ENCODE measurements around the gene GTSF1L.

Gene GTSF1L

DNA sequence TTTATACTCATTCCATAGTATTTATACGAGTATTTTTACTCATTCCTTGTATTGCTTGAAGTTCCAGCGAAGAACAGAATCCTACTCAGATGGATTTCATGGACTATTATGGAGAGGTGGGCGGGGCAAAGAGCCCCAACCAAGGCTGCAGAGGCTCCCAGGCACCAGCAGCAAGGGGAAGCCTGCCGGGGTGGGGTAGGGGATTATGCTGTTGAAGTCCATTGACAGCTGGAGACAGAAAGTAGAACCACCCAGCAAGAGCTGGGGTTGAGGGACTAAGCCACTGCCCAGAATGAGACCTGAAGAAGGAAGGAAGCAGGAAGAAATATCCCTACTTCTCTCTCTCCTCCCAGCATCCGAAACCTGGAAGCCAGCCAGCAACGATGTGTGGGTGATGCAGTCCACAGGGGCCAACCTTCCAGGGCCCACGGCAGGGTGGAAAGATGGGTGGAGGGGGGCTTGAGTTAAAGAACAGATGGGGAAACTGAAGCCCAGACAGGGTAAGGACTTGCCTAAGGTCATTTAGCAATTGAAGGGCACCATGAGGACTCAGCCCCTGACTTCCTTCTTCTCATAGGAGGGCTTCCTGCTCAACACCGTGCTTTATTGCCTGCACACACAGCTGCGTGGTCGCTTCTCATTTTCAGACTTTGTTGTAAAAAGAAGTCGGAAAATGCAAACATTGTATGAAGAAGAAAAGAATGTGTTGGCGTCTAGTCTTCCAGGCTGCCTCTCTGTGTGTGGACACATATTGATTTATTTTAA is 18.3 kb upstream of the GTSF1L start:
- no peak for DNase-seq (ENCODE audit: low read depth)

DNA sequence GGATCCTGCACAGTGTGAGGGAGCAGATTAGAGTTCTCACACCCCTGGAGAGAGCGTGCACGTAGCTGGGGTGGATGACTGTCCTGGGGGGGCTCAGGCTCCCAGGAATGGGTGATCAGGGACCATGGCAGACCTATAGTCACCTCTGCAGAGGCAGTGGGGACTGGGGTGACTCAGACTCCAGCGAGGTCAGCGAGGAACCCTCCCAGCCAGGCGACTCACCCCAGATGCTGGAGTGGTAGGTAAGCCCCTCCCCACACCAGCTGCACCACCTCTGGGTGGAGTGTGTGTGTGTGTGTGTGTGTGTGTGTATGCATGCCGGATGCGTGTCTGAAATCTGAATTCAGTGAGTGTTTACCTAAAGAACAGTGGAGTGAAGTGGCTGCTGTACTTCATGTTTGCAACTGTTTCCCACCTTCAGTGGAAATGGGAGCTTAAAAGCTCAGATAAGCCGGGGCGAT is 17.4 kb upstream of the GTSF1L start:
- DNase-seq (ENCODE audit: low read depth) = no peak

DNA sequence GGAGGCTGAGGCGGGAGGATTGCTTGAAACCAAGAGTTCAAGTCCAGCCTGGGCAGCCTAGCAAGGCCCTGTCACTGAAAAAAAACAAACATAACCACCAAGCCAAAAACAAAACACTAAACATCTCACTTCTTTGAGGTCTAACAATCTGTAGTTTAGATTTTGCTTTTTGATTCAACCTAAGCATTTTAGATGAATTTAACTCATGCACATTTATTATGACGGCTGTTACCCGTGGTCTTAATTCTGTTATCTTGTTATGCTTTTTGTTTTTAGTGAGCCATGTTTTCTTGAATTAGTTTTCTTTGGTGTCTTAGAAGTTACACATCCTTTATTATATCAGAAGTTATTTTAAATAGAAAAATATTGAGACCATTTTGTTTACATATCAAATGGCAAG is 13.8 kb upstream of the GTSF1L start:
- no peak for DNase-seq (ENCODE audit: low read depth)

DNA sequence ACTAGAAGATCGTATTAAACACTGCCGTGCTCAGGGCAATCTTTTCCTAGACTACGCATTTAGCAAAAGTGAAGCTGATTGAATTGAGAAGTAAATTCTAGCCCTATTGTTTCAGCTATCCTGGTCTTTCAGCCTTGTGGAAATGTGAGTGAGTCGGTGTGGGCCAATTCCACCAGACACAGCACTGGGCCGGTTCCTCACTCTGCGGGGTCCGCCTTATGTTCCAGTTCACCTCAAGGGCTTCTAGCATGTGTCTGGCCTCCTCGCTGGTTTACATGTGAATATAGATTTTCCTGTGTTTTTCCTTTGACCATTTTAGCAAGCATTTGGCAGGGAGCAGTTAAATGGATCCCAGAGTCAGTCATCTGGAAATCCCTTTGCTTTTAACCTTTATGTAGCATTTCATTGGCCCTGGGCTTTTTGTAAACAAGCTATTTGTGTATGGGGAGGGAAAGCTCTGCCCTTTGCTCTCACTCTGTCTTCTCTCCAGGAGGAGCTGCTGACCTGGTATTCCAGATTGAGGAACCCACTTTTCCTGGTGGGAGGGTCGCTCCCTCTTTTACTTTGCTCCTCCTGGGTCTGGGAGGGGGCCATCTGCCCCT is 12.4 kb upstream of the GTSF1L start:
- no peak for DNase-seq (ENCODE audit: low read depth)

DNA sequence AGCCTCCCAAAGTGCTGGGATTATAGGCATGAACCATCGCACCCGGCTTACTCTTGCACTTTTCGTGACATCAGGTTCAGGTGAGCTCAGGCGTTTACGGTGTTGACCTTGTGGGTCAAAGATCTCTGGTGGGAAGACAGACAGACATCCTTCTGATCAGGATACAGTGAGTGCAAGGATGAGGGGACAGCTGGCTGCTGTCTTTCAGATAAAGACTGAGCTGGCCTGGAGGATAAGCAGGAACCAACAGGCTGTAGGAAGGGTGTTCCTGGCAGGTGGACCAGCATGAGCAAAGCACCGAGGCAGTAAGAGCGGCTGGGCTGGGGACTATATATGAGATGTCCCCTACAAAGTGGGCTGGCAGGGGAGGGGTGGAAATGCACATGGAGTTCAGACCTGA is 11.1 kb upstream of the GTSF1L start:
- DNase-seq (ENCODE audit: low read depth) = no peak

DNA sequence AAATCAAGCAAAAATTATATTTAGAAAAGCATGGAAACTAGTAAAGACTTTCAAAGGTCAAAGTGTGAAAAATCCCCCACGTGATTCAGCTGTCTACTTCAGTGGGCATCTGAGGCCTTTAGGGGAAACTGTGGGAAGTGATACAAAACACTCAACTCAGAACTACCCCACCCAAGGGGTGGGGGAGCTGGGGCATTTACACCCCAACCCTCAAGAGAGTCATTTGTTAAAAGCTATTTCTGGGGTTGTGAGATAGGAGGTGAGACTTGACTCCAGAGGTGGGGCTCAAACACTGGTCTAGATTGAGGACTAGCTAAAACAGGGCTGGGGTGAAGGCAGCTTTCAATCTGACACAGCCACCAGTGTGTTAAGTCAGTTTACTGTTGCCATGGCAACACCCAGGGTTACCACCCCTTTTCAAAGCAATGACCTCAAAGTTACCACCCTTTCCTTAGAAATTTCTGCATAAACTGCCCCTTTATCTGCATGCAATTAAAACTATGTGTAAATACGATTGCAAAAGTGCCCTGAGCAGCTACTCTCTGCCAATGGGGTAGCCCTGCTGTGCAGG is 9.9 kb upstream of the GTSF1L start:
- no peak for DNase-seq (ENCODE audit: low read depth)

DNA sequence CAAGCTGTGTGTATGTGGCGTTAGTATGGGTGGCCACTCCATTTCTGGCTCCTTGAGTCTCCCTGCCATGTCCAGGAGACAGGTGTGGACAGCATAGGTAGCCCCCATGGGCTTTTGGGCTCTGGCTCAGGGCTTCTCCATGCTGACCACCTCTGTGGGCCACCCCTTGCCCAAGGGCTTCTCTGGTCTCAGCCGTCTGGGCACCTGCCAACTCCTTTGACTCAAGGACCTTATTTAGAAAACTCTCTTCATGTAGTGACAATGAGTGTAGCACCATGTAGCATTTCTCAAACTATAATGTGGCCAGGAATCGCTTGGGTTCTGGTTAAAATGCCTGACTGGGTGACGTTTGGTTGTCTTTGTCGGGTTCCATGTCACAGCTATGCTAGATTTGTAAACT is 5.1 kb upstream of the GTSF1L start:
- DNase-seq (ENCODE audit: low read depth) = no peak

DNA sequence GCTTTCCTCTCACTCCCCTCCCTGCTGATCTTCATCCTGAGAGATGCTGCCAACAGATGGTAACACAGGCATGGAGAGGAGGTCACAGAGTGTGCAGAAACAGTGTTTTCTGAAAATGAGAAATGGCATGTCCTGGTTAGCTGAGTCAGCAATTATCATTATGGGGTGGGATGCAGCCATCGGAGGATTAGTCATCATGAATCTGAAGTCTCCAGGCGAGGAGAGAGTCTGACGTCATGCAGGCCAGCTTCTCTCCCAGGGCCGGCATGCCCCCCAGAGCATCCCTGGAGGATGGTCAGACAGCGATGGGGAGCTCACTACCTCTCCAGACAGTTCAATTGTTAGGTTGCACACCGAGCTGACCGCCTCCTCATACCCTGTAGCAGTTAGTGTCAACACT is 4.7 kb upstream of the GTSF1L start:
- DNase-seq (ENCODE audit: low read depth) = no peak

DNA sequence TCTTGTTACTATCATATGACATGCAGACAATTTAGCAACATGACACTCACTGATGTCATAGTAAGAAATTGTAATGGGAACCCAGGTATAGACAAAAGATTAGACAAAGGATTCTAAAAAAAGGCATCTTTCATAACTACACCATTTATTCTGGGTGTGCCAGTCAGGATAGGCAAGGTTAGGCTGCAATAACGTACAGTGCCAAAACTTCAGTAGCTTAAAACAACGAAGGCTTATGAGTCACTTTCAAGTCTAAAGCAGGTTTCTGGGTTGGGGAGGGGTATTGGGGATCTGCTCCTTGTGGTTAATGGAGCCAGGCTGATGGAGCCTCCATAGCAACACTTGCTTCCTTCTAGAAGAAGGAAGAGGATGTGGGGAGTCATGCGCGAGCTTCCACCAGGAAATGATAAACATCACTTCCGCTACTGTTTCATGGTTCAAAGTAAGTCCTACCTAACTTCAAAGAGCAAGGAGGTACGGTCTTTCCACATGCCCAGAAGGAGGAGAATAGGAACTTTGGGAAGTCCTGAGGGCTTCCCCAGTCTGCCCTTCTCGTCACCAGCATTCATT is 2.0 kb upstream of the GTSF1L start:
- no peak for DNase-seq (ENCODE audit: low read depth)

DNA sequence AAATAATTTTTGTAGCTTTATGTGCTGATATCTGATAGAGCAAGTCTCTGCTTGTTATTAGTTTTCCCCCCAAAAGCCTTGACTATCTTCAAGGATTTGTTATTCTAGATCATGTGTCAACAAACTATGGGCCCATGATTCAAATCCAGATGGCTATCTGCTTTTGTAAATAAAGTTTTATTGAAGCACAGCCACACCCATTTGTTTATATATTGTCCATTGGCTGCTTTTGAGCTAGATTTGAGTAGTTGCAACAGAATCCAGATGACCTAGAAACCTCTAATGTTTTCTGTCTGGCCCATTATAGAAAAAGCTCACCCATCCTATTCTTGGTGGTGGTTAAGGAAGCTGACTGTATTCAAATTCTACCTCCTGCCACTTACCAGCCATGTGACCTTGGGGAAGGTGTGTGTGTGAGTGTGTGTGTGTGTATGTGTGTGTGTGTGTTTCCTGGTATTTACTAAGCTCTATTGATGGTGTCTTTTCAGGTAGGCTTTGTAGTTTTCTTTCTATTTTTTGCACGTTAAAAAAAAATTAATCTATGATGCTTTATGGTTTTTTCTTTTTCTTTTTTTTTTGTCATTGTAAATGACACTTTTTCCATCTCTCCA is 1.3 kb upstream of the GTSF1L start:
- DNase-seq (ENCODE audit: low read depth) = no peak

DNA sequence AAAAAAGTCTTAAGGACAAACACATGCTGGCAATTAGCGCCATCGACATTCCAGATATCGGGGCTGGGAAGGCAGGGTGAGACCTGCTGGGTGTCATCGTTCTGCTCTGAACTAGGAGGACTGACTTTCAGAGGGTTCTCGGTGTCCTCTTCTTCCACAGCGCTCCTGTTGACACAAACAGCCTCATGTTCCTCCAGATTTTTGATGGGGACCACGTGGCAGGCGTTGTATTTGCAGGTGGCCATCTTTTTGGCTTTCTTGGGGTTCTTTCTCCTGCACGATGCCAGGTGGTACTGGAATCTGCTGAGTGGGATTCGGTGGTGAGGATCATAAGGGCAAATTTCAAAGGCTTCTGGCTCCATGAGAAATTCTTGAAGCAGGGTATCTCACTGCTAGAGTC is 469 bp downstream of the GTSF1L start:
- no peak for DNase-seq (ENCODE audit: low read depth)

DNA sequence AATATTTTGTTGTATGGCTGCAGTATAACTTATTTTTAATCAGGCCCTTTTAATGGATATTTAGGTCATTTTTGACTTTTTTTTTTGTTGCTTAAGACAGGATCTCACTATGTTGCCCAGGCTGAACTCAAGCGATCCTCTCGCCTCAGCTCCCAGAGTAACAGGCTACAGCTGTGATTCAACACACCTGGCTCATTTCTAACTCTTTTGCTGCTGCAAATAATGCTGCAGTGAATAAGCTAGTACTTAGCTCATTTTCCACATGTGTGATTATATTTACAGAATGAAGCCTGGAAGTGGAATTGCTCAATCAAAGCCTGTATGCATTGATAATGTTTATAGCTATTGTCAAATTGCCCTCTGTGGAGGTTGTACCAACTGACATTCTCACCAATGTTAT is 1.1 kb downstream of the GTSF1L start:
- DNase-seq (ENCODE audit: low read depth) = no peak

DNA sequence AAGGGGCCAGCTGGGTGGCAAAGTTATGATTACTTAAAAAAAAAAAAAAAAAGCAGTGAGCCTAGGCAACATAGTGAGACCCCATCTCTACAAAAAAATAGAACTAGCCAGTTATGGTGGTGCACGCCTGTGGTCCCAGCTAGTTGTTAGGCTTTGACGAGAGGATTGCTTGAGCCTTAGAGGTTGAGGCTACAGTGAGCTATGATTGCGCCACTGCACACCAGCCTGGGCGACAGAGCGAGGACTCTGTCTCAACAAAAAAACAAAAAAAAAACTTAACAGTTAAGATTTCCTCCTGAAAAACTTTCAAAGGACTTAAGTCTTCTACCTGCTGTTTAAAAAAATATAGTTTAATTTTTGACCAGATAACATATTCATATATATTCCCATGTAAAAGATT is 2.4 kb downstream of the GTSF1L start:
- no peak for DNase-seq (ENCODE audit: low read depth)

DNA sequence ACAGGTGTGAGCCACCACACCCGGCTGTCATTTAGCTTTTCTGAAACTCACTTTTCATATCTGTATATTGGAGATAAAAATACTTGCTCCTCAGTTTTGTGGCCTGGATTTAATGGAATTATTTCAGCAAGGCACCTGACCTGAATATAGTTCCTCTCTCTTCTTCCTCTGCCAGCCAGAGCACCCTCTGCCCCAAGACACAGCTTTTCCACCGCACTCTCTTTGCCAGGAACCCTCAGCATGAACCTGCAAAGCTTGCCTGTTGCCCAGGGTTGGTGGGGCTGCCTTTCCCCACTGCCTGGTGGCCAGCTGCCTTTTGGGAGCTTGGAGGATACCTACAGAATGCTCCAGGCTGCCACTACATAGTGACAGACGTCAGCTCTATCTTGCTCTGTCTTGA is 3.1 kb downstream of the GTSF1L start:
- DNase-seq (ENCODE audit: low read depth) = no peak

DNA sequence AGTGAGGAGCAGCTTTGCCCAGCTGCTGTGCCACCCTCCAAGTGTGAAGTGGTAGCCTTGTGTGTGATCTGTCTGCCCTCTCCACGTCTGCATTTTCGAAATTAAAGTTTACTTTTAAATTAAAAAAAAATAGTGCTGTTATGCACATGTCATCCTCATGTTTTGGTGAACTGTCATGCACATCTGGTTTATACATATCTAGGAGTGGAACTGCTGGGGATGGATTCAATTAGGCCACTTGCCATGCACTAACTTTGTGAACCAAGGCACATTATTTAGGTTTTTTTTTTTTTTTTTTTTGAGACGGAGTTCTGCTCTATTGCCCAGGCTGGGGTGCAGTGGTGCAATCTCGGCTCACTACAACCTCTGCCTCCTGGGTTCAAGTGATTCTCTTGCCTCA is 3.6 kb downstream of the GTSF1L start:
- DNase-seq (ENCODE audit: low read depth) = no peak

DNA sequence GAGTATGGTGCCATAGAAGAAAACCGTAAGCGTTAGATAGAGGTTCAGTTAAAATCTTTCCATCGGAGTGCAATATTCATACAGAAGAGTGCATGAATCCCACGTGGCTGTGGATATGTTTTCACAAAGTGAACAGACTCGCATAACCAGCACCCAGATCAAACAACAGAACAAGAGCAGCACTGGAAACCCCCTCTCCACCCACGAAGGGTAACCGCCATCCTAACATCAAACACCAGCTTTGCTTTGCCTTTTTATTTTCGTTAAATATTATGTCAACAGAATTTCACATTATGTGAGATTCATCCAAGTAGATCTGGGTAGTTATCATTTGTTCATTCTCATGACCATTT is 4.7 kb downstream of the GTSF1L start:
- DNase-seq (ENCODE audit: low read depth) = peak; percentile 19

DNA sequence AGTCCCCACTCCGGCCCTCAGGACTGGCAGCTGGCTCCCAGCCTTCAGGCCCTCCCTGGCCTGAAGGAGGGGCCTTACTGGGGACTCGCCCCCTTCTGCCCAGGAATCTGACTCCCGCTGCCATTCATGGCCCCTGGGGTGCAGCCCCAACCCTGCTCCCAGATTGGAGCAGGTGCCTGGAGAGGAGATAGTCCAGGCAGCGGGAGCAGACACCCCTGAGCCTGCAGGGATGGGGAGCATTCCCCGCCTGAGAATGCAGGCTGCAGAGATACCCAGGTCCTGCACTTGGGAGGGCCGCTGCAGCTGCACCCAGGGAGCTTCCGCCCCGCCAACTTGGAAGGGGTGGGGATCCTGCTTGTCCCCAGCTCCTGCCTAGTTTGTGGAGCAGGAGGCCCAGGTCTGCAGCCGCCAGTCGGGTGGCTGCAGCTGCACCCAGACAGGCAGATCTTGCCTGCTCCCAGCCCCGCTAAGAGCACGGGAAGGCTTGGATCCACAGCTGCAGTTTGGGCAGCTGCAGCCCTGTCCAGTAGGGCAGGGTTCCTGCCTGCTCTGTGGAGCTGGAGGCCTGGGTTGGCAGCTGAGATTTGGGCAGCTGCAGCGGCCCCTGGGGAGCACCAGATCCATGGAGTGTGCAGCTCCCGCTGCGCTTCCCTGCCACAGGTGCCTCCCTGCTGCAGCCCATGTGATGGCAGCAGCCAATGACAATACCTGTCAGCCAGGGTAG is 5.2 kb downstream of the GTSF1L start:
- DNase-seq (ENCODE audit: low read depth) = no peak

DNA sequence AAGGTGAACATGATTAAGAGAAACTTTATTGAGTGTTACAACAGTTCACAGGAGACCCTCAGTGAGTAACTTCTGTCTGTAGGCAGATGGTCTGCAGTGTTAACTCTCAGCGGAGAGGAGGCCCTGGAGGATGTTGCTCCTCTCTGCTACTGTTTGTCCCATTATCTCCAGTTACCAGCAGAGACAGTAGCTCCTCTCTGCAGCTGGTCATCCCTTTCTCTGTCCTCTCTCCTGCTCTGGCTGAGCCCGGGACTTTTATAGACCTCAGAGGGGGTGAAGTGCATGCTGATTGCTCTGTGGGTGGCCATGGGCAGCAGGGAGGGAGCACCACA is 5.7 kb downstream of the GTSF1L start:
- DNase-seq (ENCODE audit: low read depth) = no peak

DNA sequence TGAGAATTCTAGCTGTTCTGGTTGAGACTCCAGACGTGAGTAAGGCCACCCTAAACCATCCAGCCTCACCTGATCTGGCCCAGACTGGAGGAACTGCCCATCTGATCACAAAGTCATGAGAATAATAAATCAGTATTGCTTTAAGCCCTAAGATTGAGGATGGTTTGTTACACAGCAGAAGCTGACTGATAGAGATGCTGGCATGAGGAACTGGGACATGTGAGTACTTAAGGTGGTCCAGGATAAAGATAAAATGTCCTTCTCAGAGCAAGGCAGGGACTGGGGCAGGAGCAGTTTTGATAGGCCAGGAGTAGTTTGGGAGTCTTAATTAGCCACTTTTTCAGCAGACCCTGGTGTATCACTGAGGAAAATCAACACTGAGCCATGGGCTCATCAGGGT is 6.8 kb downstream of the GTSF1L start:
- DNase-seq (ENCODE audit: low read depth) = no peak

DNA sequence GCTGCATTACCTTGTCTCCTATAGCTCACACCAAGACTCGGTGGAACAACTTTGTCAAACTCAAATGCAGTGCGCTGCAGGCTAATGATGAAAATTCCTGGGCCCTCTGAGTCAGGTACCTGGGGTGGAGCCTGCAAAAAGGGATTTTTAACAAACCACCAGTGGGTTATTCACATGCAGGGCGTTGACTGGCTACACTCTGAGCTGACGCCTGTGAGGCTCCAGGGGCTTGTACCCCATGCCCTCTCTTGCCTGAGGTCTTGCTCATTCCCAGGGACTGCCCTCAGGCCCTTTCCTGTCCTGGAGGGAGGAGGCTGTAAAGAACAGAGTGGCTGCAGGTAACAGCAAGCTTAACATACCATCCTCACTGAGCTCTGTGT is 9.2 kb downstream of the GTSF1L start:
- no peak for DNase-seq (ENCODE audit: low read depth)

DNA sequence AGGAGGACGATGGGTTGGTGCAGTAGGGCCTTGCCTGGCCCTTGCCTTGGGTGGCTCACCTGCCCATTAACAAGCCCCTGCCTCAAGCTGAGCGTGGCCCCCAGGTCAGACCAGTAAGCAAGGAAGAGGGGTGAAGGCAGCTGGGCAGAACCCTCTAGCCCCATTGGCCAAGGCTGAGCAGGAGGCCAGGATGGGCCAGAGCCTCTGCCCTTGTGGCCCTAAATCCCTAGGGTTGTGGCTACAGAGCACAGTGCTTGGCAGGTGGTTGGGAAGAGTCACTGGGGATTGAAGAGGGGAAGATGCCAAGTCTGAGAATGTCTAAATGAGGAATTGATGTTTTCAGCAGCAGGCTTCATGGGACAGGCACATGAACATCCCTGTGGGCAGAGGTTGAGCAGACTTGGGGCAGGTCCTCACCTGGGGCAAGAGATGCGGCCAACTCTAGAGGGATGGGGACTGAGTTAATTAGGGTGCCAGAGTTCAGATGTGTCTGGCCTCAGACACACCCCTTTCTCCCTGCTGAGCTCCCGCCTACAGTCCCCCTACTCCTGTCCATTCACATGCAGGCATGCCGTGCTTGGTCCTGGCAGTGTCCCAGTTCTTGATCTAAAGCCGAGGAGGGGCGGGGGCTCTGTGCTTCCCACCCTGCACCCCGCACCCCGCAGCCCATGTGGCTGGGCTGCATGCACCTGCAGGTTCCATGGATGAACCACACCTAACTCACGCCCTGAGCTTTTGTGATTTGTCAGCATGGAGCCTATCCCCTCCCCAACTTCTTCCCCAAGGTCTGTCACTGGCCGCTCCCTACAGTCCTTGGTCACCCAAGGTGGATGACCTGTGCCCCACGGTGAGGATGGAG is 9.8 kb downstream of the GTSF1L start:
- DNase-seq (ENCODE audit: low read depth) = no peak

DNA sequence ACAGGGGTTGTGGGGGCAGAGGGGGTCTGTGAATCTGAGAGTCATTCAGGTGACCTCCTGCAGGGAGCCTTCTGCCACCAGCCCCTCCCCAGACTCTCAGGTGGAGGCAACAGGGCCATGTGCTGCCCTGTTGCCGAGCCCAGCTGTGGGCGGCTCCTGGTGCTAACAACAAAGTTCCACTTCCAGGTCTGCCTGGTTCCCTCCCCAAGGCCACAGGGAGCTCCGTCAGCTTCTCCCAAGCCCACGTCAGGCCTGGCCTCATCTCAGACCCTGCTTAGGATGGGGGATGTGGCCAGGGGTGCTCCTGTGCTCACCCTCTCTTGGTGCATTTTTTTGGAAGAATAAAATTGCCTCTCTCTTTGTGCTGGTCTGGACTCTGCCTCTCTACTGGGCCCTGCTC is 10.7 kb downstream of the GTSF1L start:
- no peak for DNase-seq (ENCODE audit: low read depth)

Data from T-helper 22 cell (primary cell).